Stimulated activated naive CD4-positive, alpha-beta T cell (primary cell): ENCODE results near the gene LRRN3.

Experiments
- DNase-seq, 6 experiments: peaks; one replicate each; lab custom pipeline; 2025; lab: John Stamatoyannopoulos, UW

LRRN3 gene

DNA sequence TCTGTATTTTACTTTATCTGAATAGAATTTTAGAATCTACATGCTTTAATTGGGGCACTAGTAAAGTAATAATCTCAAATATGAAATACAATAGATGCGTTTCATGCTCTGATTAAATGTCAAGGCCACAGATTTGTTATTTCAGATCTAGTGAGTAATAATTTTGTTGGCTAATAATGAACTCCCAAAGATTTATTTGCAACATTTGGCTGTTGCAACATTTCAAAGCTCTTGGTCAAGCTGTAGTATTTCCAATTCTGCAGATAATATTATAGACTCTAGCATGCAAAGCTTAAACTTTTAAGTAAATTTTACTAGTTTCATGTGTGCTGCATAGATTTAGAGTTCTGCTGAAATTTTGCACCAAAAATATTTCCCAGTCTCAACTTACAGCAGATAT is 16.7 kb downstream of the LRRN3 start:
- DNase-seq, result no peak

DNA sequence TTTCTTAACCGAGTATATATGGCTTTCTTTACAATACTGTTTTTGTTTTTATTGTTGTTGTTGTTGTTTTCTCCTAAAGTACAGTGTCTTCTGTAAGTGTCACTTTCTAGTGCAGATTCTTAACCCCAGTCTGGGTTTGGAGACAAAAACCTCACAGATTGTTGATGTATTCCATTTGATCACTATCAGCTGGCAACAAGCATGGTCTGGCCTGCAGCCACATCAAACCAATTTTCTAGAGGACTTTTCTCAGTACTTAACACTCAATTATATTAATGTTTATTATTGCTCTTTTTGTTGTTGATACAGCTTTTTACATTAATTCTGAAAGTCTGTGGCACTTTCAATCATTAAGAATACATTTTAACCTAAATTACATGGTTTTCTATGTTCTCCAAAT is 17.1 kb downstream of the LRRN3 start:
- no peak for DNase-seq

DNA sequence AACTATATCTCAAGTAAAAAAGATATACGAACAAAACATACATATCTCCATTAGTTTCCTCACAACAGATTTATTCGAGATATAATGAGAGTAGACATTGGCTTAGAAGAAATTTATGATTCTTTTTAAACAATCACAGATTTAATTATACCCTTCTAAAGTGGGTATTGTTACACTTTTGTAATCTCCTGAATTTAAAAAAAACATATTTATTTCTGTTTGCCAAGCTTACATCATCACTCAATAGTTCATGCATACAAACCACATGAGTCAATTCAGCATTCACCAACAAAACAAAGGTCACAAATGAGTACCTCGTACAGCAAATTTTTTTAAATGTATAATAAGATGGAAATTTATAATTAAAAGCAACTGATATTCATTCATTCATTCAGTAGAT is 17.6 kb downstream of the LRRN3 start:
- DNase-seq, result no peak

DNA sequence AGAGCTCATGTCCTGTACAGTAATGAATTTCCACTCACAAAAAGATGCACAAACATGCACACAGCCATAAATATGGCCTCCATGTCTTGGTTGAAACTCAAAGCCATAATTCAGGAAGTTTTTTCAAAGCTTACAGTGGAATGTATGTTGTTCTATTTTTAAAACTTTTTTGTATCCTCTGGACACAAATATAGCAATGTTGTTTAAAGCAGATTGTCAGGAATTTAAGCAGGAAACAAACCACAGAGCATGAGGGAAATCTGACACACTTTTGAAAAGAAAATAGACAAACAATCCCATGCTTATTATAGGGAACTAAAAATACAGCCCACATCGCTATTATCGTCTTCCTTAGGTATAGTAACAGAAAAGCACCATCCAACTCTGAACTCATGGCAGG is 21.5 kb downstream of the LRRN3 start:
- DNase-seq, result no peak

DNA sequence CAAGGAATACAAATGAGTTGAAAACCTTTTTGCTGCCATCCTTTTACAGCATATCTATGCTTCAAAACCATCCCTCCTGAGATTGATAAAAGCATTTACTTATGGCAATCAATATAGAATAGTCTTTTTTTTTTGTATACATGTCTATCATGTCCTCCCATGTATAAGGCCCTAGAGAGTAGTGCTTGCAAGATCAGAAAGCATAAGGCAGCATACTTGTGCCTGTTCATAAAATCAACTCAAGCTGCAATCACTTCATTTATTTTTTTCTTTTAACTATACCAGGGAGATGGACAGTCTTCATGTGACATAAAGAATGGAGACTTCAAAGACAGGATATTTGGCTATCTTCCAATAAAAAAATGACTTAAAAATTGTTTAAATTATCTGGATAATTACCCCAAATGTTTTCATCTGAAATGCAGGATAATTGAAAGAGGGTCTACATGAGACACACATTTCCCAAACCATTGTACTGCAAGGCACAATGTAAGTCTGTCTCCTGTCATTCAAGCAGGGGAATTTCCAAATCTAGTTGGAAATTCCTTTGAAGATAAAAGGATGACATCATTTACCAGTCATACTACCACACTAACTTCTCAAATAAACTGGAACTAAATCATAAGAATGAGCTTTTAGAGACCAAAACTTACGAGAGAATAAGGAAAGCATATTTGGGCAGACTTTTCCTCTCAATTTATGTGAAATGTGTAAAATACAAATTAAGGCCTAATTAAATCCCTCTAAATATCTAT is 22.5 kb downstream of the LRRN3 start:
- no peak for DNase-seq

DNA sequence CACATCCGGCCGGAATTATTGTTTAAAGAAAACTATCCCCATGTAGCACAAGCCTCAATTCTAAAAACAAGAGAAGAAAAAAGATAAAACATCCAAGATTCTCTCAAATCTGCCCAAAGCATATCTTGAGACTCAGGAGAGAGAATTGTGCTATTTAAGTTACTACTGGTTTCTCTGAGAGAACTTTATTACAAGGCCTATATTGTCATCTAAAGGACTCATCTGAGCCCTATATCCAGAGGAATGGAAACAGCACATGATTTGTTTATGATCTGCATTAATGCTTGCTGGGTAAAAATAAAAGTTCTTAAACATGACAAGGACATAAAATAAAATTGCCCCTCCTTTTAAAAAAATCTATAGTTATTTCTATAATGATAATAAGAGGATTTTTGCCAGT is 25.0 kb downstream of the LRRN3 start:
- no peak for DNase-seq

DNA sequence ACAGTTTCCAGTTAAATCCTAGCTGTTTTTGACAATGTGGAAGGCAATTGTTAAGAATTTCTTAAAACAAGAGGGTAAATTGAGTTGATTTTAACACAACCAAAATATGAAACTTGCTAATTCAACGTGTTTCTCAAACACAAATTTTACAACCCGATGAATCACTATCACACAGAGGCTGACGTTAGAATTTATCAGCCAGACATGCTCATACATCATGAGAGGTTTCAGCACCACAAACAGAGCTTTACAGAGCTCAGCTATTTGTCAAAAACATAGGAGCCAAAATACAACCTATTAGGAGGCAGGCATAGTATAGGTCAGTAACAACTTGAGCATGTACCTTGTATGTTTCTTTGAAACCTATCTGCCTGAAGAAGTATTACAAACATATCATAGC is 36.1 kb downstream of the LRRN3 start:
- no peak for DNase-seq

DNA sequence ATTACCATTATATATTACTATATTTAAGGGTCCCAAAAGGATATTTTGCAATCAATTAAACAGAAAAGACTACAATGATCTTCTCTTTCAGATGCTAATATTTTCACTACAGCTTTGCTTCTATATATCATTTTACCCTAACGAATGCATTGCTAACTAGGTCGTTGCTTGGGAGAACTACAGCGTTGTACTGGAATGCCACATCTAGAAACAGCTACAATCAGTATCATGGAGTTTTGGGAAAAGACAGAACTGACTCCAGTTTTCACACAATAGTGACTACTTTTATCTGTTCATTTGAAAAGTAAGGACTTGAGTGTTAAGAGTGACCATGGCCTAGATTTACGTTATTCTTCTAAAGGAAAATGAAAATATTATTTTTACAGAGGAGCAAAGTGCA is 38.5 kb downstream of the LRRN3 start:
- DNase-seq, result no peak

DNA sequence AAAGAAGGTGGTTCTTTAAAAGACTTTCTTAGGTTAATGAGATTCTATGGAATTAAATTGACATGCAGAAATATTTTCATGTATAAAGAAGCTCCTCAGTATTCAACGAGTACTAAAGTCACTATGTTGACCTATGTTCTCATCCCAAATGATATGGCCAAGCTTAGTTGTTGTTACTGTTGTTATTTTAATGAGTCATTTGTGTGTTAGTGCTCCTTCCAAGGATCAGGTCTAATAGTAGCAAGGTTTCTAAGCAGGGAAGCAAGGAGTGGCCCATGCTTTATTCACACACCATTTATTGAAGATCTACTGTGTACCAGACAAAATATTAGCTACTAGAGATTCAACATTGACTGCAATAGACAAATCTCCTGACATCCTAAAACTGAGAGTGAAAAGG is 41.9 kb downstream of the LRRN3 start:
- DNase-seq, result no peak

DNA sequence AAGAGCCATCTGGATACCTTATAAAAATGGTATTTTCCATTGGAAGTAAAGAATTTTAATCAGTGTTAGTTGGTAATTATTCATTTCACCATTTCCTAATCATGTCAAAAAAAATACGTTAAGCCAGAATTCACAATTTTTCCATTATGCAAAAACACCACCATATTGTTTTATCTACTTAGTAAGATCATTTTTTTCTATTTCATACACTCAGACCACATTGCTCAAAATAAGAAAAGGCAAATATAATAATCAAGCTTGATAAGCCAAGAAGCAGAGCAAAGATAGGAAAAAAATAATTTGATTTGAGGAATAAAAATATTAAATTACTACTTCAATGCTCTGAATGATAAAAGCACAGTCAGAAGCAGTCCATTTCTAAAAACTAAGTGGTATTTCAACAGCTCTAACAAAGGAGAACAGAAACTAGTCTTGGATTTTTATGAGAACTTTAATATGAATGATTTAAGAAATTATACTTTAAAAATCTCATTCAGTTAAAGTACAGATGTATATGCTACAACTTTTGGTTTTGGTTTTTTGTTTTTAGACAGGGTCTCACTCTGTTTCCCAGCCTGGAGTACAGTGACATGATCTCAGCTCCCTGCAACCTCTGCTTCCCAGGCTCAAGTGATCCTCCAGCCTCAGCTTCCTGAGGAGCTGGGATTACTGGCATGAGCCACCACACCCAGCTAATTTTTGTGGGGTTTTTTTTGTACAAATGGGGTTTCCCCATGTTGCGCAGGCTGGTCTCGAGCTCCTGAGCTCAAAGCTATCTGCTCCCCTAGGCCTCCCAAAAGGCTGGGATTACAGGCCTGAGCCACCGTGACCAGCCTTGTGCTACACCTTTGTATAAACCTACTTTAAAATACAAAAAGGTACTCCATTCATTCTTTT is 46.6 kb downstream of the LRRN3 start:
- DNase-seq, result no peak

DNA sequence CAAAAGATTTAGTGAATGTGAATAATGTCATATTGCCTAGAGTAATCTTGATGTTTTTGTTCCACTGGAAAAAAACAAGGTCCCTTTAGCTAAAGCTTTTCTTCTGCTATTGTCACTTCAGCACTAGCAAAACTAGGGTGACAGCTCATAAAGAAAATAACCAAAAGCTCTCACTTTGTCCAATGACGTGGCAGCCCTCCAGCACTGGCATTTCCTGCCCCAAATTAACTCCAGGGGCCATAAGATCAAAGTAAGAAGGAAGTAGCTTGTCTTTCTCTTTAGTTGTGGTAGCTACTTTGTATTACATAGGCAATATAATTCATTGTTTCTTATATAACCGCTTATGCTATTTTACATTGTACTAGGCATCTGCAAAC is 47.3 kb downstream of the LRRN3 start:
- DNase-seq, result peak; percentile 1 to 60 (median 42)

DNA sequence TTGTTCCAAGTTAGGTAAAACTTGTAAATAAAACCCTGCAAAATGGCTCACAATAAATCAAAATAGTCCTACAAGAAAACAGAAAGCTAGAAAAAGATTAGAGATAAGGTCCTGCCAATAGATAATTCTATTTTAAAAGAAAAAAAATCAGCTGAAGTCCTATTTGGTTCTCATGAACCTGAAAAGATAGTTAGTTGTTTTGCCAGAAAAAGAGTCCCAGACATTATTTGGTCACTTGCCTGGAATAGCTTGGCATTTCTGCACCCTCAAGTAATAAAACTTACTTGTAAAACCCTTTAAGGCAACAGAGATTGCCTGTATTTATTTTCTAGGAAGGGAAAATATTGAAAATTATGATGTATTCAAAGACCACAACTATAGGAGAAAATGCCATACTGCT is 47.7 kb downstream of the LRRN3 start:
- peak in 1 of 6 experiments; percentile 22 for DNase-seq

DNA sequence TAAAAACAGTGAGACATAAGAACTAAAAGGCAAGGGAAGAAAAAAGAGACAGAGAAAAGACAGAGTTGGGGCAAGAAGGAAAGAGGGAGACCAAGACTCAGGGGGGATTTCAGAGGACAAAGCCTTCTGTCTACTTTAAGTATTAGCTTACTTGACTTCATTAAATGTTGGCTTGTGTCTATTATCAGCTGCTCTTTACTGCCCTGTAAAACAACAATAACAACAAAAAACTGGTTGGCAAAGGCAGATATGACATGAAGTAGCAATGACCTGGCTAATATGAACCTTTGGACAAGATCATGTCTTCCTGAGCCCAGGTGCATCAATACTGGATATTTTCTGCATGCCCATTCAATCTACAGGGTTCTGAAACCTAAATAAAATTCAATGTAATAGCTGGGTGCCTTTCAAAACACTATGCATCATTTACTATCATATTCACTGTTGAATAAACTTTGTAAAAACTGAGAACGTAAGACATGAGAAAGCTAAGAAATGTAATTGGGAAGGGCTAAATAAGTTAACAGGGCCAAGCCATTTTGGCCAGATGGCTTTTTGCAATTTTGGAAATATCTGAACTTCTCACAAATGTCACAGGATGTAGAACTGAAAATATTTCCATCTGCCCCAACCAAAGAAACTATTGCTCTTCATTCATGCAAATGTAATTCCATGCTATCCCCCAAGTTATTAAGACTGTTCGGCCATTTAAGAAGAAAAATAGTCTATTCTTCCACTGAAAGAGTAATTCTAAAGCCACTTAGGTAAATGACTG is 49.4 kb downstream of the LRRN3 start:
- no peak for DNase-seq

DNA sequence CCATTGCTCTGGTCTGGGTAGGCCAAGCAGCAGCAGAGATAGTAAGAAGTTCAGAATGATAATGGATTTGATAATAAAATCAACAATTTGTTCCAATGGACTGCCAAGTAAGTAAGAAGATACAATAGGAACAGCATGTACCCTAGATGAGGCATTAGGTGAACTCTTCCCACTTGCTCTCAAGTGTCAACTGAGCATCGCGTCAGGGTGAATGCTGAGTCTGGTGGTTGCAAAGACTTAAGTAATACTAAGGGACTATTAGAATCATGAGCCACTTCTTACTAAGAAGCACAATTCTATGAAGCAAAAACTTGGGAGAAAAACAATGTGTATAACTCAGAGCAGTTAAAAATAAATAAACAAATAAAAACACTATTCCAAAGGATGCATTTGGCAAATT is 54.5 kb downstream of the LRRN3 start:
- no peak for DNase-seq

DNA sequence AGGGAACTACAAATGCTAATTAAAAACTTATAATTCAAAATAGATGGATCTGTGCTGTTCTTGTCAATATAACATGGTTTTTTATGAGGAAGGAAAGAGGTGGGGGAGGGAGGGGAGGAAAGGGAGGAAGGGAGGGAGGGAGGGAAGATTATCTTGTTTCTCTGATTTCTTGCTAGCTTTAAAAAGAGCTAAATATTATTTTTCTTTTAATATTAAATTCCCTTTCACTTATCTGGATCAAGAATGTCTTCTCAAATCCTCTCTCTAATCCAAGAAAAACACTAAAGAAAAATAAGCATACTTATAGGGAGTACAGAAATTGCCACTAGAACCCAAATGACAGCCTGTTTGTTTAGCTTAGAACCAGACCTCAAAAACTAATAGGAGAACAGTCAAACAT is 55.2 kb downstream of the LRRN3 start:
- DNase-seq, result no peak

DNA sequence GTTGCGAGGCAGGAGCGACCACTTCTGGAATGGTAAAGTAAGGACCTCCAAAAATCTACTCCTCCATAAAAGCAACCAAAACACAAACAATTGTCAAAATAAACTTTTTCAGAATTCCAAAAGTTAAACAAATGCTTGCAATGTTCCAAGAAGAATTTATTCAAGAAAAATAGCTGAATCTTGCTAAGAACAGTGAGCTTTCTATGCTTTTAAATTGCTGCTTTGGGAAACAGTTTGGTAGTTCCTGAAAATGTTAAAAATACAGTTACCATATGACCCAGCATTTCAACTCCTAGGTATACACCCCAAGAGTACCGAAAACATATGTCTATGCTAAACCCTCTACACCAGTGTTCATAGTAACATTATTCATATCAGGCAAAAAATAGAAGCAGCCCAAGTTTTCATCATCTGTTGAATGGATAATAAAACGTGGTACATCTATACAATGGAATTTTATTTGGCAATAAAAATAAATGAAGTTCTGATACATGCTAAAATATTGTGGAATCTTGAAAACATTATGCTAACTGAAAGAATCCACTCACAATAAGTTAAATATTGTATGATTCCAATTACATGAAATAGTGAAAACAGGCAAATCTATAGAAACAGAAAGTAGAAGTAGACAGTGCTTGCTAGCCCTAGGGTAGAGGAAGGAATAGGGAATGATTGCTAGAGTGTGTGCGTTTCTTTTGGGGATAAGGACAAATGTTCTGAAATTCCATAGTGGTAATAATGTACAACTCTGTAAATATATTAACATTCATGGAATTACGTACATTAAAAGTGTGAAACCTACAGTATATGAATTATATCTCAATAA is 57.0 kb downstream of the LRRN3 start:
- no peak for DNase-seq

DNA sequence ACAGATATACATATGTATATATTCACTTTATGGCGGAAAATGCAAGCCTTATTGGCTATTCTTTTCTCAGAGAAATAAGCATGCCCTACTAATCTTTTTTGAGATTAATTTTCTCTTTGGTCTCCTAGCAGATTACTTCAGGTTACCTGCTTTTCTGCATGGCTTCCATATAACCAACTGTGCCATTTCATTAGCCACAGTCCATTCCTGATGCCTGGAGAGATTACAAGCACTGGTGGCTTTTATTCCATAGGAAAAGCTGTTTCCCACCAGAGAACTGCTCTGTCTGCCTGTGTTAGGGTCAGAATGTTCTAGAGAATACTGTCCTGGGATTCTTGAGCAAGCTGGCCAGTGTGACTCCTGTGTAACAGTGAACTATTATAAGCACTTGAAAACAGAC is 59.8 kb downstream of the LRRN3 start:
- no peak for DNase-seq

DNA sequence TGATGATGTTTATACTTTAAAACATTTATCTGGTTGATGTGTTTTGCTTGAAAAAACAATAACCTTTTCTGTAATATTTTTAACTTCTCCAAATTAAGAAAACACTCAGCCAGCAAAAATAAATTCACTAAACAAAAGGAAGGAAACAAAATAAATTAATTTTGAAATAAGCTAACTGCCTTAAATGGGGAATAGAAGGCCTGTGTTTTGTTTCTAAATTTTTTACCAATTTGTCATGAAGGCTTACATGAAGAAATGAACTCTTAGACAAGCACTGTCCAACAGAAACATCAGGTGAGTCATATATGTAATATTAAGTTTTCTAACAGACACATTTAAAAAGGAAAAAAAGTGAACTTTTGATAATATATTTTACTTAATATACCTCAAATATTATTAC is 68.5 kb downstream of the LRRN3 start:
- no peak for DNase-seq

DNA sequence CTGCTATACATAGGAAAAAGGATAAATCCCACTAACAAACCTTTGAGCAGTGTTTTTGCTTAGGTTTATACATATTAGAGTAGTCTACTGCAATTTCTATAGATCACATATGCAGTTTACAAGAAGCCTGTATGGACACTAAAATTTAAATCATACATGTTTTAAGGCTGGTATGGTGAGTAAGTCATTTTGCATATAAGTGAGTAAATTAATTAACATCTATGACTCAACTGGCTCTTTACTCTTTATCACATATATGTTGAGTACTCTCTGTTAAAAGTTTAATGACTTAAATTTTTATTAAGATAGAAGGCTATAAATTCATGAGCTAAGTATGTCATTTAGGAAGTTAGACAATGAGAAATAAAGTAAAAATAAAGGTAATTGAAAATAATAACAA is 69.4 kb downstream of the LRRN3 start:
- DNase-seq, result no peak

DNA sequence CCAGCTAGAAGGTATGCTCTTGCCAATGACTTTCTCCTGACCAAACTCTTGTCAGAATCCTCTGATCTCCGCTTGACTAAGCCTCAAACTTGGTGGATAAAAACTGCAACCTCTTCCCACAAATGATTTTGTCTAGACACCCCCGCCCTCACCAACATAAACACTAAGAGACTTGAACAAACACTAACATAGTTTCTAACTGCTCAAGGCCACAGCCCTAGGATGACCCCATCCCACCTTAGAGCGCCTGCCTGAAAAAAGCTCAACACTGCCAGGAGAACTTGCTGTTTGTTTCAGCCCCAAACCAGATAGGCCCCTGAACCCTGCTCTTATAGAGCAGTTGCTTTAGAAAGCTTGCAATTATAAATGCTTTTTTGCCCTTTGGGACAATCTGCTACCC is 71.8 kb downstream of the LRRN3 start:
- DNase-seq, result no peak

DNA sequence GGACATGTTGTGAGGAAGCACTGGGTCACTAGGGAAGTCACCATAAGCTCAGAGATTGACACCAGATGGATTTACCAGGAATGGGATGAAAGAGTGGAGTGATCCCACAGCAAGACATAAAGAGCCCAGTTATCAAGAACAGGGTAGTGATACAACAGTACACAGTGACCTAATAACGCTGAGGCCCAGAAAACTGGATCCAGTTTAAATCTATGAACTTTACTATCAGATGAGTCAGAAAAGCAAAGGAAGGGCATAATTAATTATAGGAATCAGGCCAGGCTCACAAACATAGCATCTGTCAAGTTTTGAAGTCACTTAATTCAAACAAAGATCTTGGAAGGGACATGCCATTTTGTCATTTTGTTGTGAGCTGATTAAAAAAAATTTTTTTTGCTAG is 73.5 kb downstream of the LRRN3 start:
- DNase-seq, result no peak

DNA sequence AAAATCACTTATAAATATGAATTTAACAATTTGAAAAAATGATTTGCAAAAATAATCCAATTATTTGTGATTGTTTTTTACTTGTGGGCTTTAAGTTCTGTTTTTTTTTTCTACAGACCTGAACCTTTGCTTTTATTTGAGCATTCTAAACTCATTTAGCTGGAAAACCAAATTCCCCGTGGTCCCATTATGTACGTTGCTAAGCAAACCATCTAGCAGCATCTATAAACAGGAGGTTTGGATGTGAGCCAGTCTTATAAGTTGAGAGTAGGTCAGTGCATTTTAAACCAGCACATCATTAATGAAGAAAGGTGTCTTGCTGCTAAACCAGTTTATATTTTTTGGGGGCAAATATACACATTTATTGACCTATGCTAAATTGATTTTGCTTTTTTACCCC is 77.3 kb downstream of the LRRN3 start:
- no peak for DNase-seq
